PC-9 (cell line): ENCODE data around the gene TSSK1B. TPM values are rescaled to one million over a fixed set of nuclear protein-coding genes. Genes with fewer than 3 reads are reported as not detected.

Experiments used
- BruUV-seq: library from RNA; stranded (reverse); fragments of 400-500 nt; replicated peaks from 2 replicates; lab custom pipeline; 2021; lab: Mats Ljungman, UMichigan
- CTCF ChIA-PET: fragments of 300-600 bp; sonication (Branson Sonifier 250); formaldehyde crosslinking; loops from one replicate; lab custom pipeline; 2022; ENCODE audit warnings: antibody characterized with exemption; lab: Charles Lee
- POLR2A ChIA-PET: fragments of 300-600 bp; sonication (Branson Sonifier 250); formaldehyde crosslinking; loops from one replicate; lab custom pipeline; 2022; ENCODE audit warnings: antibody characterized with exemption; ENCODE audit not compliant: unreplicated experiment; lab: Charles Lee
- DNase-seq, 2 experiments: peaks; one replicate each; pipeline versions ENCODE4 v3.0.0 to v3.0.0-alpha.2; 2015 to 2022; ENCODE audit warnings: mixed read lengths in 1 of 2
- H2AFZ ChIP-seq: fragments of 200-600 bp; sonication (generic); 2 replicates; pipeline ENCODE4 v1.8.1; 2017; ENCODE audit warnings: antibody characterized with exemption
- H3F3A ChIP-seq: fragments of 200-600 bp; sonication (generic); 2 replicates; pipeline ENCODE4 v1.8.1; 2017; ENCODE audit warnings: antibody characterized with exemption, mild to moderate bottlenecking, low read depth; ENCODE audit not compliant: insufficient read depth
- H3K27ac ChIP-seq: fragments of 200-600 bp; sonication (generic); 2 replicates; pipeline ENCODE4 v1.6.1; 2016; ENCODE audit warnings: mixed run types
- H3K27me3 ChIP-seq: fragments of 200-600 bp; sonication (generic); 2 replicates; pipeline ENCODE4 v1.6.1; 2016; ENCODE audit warnings: low read depth, mixed run types; ENCODE audit not compliant: insufficient read depth
- H3K36me3 ChIP-seq: fragments of 200-600 bp; sonication (generic); 2 replicates; pipeline ENCODE4 v1.6.1; 2016; ENCODE audit warnings: low read depth, mixed run types
- H3K4me1 ChIP-seq: fragments of 200-600 bp; sonication (generic); replicated peaks from 2 replicates; pipeline ENCODE4 v1.6.1; 2016; ENCODE audit warnings: mixed run types; ENCODE audit not compliant: insufficient read depth
- H3K4me2 ChIP-seq: fragments of 200-600 bp; sonication (generic); 2 replicates; pipeline ENCODE4 v1.6.1; 2017; ENCODE audit warnings: mixed run types
- H3K4me3 ChIP-seq: fragments of 200-600 bp; sonication (generic); 2 replicates; pipeline ENCODE4 v1.6.1; 2016; ENCODE audit warnings: mixed run types
- H3K79me2 ChIP-seq: fragments of 200-600 bp; sonication (generic); 2 replicates; pipeline ENCODE4 v1.6.1; 2017; ENCODE audit warnings: low read depth, mixed run types
- H3K9me2 ChIP-seq: fragments of 200-600 bp; sonication (generic); 2 replicates; pipeline ENCODE4 v1.8.1; 2017; ENCODE audit warnings: mild to moderate bottlenecking; ENCODE audit not compliant: insufficient read depth
- H3K9me3 ChIP-seq: fragments of 200-600 bp; sonication (generic); 2 replicates; pipeline ENCODE4 v1.8.1; 2016; ENCODE audit warnings: low read depth; ENCODE audit not compliant: insufficient read depth
- H4K20me1 ChIP-seq: fragments of 200-600 bp; sonication (generic); 2 replicates; pipeline ENCODE4 v1.8.1; 2017; ENCODE audit not compliant: insufficient read depth
- CTCF ChIP-seq: fragments of 200-600 bp; sonication (generic); conservative IDR thresholded peaks from 2 replicates; pipeline ENCODE4 v1.6.1; 2017; ENCODE audit warnings: mixed run types, antibody characterized with exemption, mild to moderate bottlenecking, moderate library complexity
- EZH2 ChIP-seq: fragments of 200-600 bp; sonication (generic); IDR thresholded peaks from 2 replicates; pipeline ENCODE4 v1.8.0; 2017; ENCODE audit warnings: antibody characterized with exemption, low read depth
- intact Hi-C: fragments of 100-400 bp; cut with micrococcal nuclease; formaldehyde crosslinking; loops from one replicate; pipeline ENCODE4 v1.10.0; 2022; ENCODE audit not compliant: unreplicated experiment
- total RNA-seq: library from RNA; stranded (reverse); gene quantifications from 2 replicates; pipeline ENCODE4 v1.2.3, GENCODE V29; 2021

The TSSK1B gene
- total RNA-seq, 1 experiment from 2014 or later, result not detected

- TF ChIP-seq CTCF (no peak), EZH2 (no peak)
These were observed 17.0 kb upstream of the TSSK1B start for GRCh38 chr5:113451797-113452196.

GRCh38 chr5:113450929-113451328 lies 16.1 kb upstream of the TSSK1B start:
- BruUV-seq, result no TSS peak
- intact Hi-C loops, result no loop called here
- Histone ChIP-seq H3K36me3 (no peaks in the 10 kb centered on the region), H3K4me2 (no peak overlapping the region), H3K4me1 (no peaks in the 10 kb centered on the region), H3F3A (no peaks in the 10 kb centered on the region), H3K4me3 (no peak overlapping the region), H4K20me1 (no peaks in the 10 kb centered on the region), H3K27me3 (no peaks in the 10 kb centered on the region), H2AFZ (no peak overlapping the region), H3K9me3 (no peaks in the 10 kb centered on the region), H3K9me2 (no peaks in the 10 kb centered on the region), H3K79me2 (no peaks in the 10 kb centered on the region), H3K27ac (no peak overlapping the region)
- ChIA-PET CTCF (no interaction called here), POLR2A (no interaction called here)
- DNase-seq, result peak in 1 of 2 experiments; percentile 7
- TF ChIP-seq CTCF, result no peak
- TF ChIP-seq EZH2, result no peak

More at GRCh38 chr5:113451797-113452196, 17.0 kb upstream of the TSSK1B start:
- no peak overlapping the region for H2AFZ ChIP-seq
- no peaks in the 10 kb centered on the region for H4K20me1 ChIP-seq
- CTCF ChIA-PET, result no interaction called here
- no peak overlapping the region for H3K4me3 ChIP-seq
- intact Hi-C loops, result no loop called here
- H3K4me2 ChIP-seq, result no peak overlapping the region
- H3K4me1 ChIP-seq, result no peaks in the 10 kb centered on the region
- H3K9me3 ChIP-seq, result no peaks in the 10 kb centered on the region
- no peaks in the 10 kb centered on the region for H3F3A ChIP-seq
- H3K79me2 ChIP-seq, result no peaks in the 10 kb centered on the region
- BruUV-seq, result no TSS peak
- no peak overlapping the region for H3K27ac ChIP-seq
- H3K36me3 ChIP-seq, result no peaks in the 10 kb centered on the region
- POLR2A ChIA-PET, result interaction anchor here (0.5 kb wide), 1 partner anchor 1012 kb away, joined by 3 read pairs; no protein-coding TSS in a partner anchor
- DNase-seq, result no peak
- H3K27me3 ChIP-seq, result no peaks in the 10 kb centered on the region
- no peaks in the 10 kb centered on the region for H3K9me2 ChIP-seq

GRCh38 chr5:113450462-113450861 lies 15.7 kb upstream of the TSSK1B start:
- no peaks in the 10 kb centered on the region for H3K9me3 ChIP-seq
- no peak for DNase-seq
- H3K27me3 ChIP-seq, result no peaks in the 10 kb centered on the region
- H3K79me2 ChIP-seq, result no peaks in the 10 kb centered on the region
- H3K27ac ChIP-seq, result no peak overlapping the region
- intact Hi-C loops, result no loop called here
- TF ChIP-seq EZH2, result no peak
- no peak for TF ChIP-seq CTCF
- H3K4me3 ChIP-seq, result no peak overlapping the region
- H3K9me2 ChIP-seq, result no peaks in the 10 kb centered on the region
- H3F3A ChIP-seq, result no peaks in the 10 kb centered on the region
- no peak overlapping the region for H3K4me2 ChIP-seq
- H3K36me3 ChIP-seq, result no peaks in the 10 kb centered on the region
- no TSS peak for BruUV-seq
- no peak overlapping the region for H2AFZ ChIP-seq
- POLR2A ChIA-PET, result no interaction called here
- CTCF ChIA-PET, result no interaction called here
- no peaks in the 10 kb centered on the region for H3K4me1 ChIP-seq
- no peaks in the 10 kb centered on the region for H4K20me1 ChIP-seq
